ENCODE measurements around the gene MYLK4. TPM values are rescaled to one million over a fixed set of nuclear protein-coding genes. Genes with fewer than 3 reads are reported as not detected.

MYLK4 gene
- total RNA-seq, 1 donor from 2014 or later: 1.4 TPM

DNA sequence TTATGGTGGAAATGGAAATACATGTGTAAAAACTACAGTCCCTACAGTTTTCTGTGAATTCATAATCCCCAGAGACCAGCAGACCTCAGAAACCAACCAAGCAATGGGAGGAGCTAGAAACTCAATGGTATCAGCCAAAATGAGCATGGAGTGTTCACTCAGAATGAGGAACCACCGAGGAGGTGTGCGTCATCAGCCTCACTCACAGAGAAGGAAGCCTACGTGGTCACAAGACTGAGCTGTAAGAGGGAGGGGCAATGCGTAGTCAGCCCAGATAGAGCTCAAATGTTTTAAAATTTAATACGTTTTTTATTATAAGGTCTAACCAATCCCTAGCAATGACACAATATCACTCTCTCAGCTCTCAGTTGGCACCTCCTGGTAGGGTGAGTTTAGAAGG is 17.4 kb downstream of the MYLK4 start:
- DNase-seq: no peak

DNA sequence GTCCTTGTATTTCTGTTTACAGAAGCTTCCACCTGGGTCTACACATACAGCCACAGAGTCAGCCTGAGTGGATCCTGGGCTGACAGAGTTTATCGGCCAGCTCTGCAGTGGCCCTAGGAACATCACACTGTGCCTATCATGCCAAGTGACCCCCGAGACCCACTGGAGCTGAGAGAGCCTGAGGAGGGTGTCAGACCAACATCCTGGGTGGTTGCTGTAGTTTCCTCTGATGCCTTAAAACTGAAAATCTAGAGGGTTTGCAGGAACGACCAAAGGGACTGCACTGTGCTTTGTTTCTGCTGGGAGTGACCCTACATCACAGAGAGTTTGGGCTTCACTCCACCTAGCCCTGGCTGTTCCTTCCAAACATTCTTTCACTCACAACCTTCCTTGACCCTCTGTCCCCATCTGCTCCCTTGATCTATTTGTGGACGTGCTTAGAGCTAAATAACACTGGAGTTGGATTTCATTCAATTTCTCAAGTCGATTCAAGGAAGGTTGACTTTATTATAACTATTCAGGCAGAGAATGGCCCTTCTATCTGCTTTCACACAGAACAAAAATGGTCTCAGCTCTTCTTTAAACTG is 18.1 kb downstream of the MYLK4 start:
- DNase-seq: no peak

- no peak for DNase-seq
Measured at GRCh38 chr6:2731281-2731909, 19.3 kb downstream of the MYLK4 start.

GRCh38 chr6:2730353-2731107 is 20.2 kb downstream of the MYLK4 start:
- no peak for DNase-seq

GRCh38 chr6:2729921-2730320 is 20.8 kb downstream of the MYLK4 start:
- DNase-seq: no peak

GRCh38 chr6:2725999-2726567 is 24.6 kb downstream of the MYLK4 start:
- no peak for DNase-seq

- DNase-seq: no peak
Measured at GRCh38 chr6:2725364-2725988, 25.2 kb downstream of the MYLK4 start.

GRCh38 chr6:2721219-2721618 is 29.5 kb downstream of the MYLK4 start:
- DNase-seq: no peak

DNA sequence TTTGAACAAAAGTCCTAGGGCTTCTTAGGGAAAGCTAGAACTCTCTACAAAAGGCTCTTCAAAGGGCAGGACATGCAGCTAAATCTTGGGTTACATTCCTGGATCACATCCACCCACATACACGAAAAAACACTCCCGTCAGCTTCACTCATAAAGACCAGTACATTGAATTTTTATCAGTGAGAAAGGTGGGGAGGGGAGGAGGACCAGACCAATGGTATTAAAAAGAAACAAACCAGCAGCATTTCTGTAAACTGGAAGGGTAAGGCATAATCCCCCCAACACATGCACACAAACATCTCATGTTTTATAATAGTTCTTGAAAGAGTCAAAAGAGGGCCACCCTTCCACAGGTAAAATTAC is 31.6 kb downstream of the MYLK4 start:
- no peak for DNase-seq

- DNase-seq: no peak
Measured at GRCh38 chr6:2718334-2719092, 32.2 kb downstream of the MYLK4 start.

GRCh38 chr6:2716936-2717700 is 33.6 kb downstream of the MYLK4 start:
- no peak for DNase-seq

DNA sequence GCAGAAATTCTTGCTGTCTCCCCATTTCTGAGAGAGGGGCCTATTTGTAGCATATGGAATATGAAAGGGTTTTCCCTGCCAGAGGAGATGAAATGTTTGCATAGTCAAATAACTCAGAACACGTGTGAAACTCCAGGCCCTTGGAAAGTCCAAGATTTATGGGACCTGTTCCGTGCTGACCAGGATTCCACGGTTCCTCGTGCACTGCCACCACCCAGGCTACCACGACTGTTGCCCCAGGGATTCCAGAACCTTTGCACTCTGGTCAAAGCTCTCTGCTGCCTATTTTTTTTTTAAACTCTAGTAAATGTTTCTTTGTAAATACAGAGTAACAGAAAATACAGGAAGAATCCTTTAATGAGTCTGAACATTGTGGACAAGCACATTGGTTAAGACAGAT is 35.0 kb downstream of the MYLK4 start:
- DNase-seq: no peak

- DNase-seq: no peak
Measured at GRCh38 chr6:2714111-2714895, 36.4 kb downstream of the MYLK4 start.

DNA sequence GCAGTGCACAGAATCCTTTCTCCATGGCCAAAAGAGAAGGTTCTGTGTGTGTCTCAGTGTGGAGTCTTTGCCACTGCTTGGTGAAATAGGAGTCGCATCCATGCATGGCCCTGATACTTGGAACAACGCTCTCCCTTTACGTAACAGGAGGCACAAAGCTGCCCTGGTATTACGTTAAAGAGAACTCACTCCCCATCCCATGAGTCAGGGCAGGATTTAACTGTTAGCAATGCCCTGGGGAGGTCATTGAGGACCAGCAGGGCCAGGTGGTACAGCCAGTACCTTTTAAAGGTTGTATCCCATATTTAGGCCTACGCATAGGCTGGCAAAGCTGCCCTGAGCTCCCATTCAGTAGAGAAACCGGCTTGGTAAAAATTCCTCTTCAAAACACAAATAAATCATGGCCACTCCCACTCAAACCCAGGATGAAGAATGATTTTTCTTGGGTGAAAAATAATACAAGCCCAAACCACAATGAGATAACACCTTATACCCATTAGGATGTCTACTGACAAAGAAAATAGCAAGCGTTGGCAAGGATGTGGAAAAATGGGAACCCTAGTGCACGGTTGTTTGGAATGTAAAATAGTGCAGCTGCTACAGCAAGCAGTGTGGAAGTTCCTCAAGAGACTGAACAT is 37.1 kb downstream of the MYLK4 start:
- DNase-seq: no peak

DNA sequence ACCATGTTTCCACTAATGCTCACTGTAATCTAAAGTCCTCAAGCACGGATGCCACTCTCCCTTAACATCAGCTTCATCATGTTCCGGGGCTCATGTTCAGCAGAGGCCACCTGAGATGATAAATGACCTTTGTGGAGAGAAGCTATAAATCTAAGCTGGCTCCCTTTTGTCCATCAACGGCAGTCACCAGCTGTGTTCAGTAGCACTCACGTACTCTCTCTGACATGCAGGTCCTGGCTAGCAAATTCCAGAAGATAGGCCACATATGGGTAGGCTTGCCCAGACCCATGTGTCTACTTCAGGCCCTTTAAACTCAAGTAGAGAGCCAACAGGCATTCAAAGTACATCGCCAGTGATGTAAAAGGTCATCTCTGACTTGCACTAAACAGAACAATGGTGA is 38.6 kb downstream of the MYLK4 start:
- no peak for DNase-seq

DNA sequence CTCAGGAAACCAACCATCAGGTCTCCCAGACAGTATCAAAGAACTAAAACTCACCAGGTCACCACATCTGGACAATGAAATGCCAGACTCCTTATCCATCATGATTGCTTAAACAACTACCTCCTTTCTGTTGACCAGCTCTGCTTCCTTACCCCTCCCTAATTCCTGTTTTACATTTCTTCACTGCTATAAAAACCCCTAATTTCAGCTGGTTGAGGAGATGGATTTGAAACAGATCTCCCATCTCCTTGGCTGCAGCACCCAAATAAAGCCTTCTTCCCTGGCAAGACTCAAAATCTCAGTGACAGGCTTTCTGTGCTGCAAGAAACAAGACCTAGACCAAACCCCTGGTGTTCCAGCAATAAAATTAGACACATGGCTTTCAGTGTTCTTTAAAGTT is 40.3 kb downstream of the MYLK4 start:
- no peak for DNase-seq

DNA sequence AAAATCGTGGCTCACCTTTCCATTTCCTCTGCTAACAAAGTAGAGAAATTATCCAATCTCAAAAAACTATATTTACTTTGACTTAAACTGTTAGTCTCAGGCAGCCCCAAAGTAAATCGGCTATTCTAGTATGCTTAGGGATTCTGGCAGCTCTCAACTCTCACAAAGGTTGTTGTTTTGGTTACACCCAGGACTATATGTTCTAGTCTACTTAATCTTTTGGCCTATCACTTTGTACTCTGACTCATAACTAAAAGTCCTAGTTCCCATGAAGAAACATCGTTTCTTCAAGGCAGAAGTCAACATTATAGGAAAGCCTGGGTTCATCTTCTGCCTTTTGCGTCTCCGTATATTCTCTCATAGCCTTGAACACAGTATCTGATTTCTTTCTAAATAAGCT is 42.3 kb downstream of the MYLK4 start:
- no peak for DNase-seq

DNA sequence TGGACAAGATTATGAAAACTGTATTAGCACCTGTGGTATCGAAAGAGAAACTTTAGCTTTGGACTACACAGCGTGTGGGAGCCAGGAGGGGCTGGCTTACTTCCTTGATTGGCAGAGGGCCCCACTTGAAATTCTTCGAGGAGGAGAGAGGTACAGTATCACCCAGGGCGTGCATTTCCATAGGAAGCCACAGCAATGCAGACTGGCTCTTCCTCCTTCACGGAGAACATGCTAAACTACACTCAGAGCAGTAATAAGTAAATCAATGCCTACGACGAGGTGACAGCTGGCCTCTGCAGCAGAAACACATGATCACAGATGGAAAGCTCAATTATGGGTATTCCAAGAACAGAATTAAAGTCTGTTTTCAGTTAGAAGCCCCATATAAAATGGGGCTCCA is 44.2 kb downstream of the MYLK4 start:
- DNase-seq: peak; percentile 27

DNA sequence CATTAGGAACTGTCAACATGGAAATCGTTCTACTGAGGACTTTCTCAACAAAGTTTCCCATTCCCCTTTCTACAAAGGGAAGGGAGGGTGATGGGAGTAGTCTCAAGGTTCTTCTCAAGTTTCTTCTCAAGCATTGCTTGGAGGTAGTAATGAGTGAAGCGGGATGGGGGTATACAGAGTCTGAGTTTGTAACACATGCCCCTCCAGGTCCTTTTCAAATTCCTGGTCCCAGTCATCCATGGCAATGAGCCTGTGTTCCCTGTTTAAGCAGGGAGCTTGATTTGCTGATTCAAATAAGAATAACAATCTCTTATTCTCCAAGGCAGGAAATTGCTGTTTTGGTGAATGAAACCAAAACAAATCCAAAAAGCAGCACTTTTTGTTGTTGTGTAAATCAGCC is 45.5 kb downstream of the MYLK4 start:
- no peak for DNase-seq

DNA sequence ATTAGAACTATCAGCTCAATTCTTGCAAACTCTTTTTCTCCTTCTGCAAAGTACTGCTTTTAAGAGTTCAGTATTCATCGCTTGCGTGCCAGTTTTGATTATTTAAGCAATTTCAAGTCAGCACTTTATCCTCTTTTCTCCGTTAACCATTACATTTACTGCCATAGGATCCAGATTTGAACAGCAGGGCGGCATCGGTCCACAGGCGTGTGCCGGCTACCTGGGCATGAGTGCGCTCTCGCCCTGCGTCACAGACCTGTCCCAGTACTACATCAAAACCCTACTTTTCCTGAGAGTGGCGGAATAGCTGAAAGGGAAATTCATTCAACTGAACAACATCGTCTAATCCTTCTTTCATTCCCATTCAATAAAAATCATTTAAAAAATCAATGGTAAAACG is 53.4 kb downstream of the MYLK4 start:
- no peak for DNase-seq

Measured in skin of body (tissue), 2 donors.